CD1c-positive myeloid dendritic cell (primary cell): ENCODE measurements around the gene SULT2A1.
A peak's percentile ranks its signal among the peaks of the same experiment; 100 is the strongest.
"Not testable (repeated sequence)": the region's sequence is repeated elsewhere in the genome, so short reads cannot be mapped to it uniquely, and the experiment has no call there.

Experiments used
- DNase-seq: peaks from one replicate; pipeline ENCODE4 v3.0.0-alpha.2; 2016; ENCODE audit errors: extremely low spot score

SULT2A1 gene

GRCh38 chr19:47860602-47861297, 25.4 kb downstream of the SULT2A1 start:
- DNase-seq, result no peak

- DNase-seq, result not testable (repeated sequence)
Observed at GRCh38 chr19:47859838-47860237, 26.3 kb downstream of the SULT2A1 start.

DNA sequence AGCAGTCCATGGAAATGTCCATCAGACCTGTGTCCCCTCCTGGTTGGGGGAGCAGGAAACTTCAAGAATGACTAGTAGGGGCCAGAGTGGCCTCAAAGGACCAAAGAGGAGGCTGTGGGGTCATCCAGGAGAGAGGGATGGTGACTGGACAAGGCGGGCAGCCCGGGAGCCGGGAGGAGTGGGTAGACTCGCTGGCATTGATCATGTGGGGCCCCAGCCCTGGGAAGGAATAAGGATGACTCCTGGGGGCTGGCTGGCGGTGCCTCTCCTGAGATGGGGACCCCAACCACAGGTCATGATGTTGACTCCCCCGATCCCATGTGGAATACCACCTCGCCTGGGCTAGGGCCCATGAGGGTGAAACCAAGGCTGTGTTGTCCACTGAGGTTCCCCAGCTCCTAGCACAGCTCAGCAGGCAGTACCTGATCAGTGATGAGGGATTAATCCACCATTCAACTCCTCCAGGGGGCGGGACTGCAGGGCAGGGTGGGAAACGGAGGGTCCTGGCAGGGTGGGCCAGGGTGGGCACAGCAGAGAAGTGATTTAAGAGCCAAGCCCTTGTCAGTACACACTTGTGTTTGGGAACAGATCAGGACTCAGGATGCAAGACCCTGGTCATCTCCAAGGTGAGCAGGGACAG, 27.3 kb downstream of the SULT2A1 start, which contains the start of gene TPRX2:
Gene TPRX2, plus strand, starts transcription at position 590 of the 640 bp plus-strand sequence. Its CDS starts 12 bp downstream, at position 602.
- DNase-seq, result not testable (repeated sequence)

DNA sequence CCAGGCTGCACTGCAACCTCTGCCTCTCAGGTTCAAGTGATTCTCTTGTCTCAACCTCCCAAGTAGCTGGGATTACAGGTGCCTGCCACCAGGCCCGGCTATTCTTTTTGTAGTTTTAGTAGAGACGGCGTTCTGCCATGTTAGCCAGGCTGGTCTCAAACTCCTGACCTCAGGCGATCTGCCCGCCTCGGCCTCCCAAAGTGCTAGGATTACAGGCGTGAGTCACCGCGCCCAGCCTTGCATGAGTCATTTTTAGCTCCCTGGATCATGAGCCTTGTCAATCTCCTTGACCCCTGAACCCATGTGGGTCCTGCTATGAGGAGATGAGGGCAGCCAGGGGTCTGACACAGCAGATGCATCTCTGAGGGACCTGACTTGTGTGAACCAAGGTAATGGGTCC, 27.9 kb downstream of the SULT2A1 start:
- DNase-seq, result not testable (repeated sequence)

- no peak for DNase-seq
Observed at GRCh38 chr19:47854459-47854858, 31.7 kb downstream of the SULT2A1 start.

GRCh38 chr19:47853003-47853402, 33.1 kb downstream of the SULT2A1 start:
- DNase-seq, result no peak

DNA sequence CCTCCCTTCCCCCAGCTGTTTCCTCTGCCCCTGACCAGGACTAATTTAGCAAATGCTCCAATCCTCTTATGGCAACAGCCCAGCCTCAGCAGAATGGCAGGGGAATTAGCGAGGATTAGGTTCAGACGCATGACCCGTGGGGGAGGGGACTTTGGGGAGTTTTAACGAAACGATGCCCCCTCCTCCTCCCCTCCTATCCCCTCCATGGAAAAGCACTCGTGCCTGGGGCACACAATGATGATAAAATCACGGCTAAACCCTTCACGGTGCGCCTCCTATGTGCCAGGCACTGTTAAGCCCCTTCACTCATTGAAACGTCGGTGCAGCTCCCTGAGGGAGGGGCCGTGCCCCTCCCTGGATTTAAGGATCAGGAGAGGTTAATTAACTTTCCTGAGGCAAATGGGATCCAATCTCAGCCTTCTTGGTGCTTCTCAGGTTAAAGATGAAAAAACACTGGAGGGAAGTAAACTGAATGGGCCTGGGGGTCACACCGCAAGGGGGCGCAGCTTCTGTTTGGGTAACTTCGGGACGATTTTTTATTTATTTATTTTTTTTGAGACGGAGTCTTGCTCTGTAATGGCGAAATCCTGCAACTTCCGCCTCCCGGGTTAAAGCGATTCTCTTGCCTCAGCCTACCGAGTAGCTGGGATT, 37.2 kb downstream of the SULT2A1 start:
- DNase-seq, result peak; percentile 47

DNA sequence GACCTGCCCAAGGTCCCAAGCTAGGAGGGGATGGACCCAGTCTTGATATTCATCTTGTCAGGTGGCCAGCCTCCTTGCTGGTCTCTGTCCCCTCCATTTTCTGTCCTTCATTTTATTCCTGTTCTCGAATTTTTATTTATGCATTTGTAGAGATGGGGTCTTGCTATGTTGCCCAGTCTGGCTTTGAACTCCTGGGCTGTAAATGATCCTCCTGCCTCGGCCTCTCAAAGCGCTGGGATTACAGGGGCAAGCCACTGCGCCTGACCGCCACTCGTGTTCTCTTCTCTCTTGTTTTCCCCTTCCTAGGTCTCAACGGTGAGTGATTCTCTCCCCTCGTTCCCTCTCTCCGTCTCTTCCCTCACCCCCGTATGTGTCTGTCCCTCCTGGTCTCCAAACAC, 37.7 kb downstream of the SULT2A1 start:
- DNase-seq, result no peak

GRCh38 chr19:47842941-47843340, 43.2 kb downstream of the SULT2A1 start:
- no peak for DNase-seq

- no peak for DNase-seq
Observed at GRCh38 chr19:47839913-47840312, 46.2 kb downstream of the SULT2A1 start.

DNA sequence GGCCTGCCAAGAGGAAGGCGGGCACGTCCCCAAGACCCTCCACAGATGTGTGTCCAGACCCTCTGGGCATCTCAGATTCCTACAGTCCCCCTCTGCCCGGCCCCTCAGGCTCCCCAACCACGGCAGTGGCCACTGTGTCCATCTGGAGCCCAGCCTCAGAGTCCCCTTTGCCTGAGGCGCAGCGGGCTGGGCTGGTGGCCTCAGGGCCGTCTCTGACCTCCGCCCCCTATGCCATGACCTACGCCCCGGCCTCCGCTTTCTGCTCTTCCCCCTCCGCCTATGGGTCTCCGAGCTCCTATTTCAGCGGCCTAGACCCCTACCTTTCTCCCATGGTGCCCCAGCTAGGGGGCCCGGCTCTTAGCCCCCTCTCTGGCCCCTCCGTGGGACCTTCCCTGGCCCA, 46.7 kb downstream of the SULT2A1 start:
- DNase-seq, result no peak

GRCh38 chr19:47836038-47836437, 50.1 kb downstream of the SULT2A1 start:
- no peak for DNase-seq

DNA sequence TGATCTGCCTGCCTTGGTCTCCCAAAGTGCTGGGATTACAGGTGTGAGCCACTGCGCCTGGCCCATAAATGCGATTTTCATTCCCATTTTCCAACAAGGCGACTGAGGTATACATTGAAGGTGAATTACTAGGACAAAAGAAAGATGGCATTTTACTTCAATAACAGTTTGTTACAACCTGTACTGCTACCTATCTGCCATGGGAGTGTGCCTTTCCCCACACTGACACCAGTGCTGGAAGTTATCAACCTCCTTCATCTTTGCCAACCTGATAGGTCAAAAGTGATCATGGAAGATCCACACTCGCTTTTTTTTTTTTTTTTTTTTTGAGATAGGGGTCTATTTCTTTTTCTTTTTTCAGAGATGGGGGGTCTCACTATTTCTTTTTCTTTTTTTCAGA, 53.4 kb downstream of the SULT2A1 start:
- DNase-seq, result no peak

DNA sequence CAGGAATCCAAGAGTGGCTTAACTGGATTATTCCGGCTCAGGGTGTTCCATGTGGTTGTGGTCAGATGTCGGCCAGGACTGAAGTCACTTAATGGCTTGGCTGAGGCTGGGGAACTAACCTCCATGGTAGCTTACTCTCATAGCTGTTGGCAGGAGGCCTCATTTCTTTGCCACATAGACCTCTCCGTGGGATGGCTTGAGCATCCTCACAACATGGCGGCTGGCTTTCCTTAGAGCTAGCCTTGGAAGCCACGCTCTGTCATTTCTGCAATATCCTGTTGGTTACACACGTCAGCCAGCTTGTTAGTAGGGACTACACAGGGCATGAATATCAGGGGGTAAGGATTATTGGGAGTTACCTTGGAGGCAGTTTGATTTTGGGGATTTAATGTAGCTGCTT, 59.3 kb downstream of the SULT2A1 start:
- DNase-seq, result no peak

DNA sequence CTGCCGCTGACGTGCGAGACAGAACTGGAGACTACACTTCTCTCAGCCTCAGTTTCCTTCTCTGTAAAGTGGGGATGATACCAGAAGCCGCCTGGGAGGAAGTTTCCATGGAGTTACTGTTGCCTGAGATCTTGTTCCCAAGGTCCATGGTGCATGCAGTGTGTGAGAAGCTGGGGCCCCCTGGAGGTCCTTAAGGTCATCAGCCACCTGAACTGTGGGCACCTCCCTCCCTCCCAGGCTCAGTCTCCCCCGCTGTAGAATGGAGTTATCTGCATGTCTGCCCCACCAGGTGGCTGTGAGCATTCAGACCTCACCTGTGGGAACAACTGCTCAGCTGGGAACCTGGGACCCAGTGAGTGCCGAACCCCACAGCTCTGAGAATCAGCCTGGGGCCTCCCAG, 61.7 kb downstream of the SULT2A1 start:
- no peak for DNase-seq

- DNase-seq, result no peak
Observed at GRCh38 chr19:47821460-47822020, 64.6 kb downstream of the SULT2A1 start, which contains the start of gene CRX. Gene CRX, plus strand, starts transcription at chr19:47821937. Its CDS starts 12,507 bp downstream, at chr19:47834444.
